Pancreas (tissue), 10 donors: ENCODE measurements around the gene SCAF11. TPM values are rescaled to one million over a fixed set of nuclear protein-coding genes. Genes with fewer than 3 reads are reported as not detected.

Source experiments
- ATAC-seq, 4 donors: fragments of 200-7000 bp; cut with Tn5 transposase; one replicate each; pipeline versions ENCODE4 v1.8.0 to v1.9.1; 2020; ENCODE audit warnings: mild to moderate bottlenecking in 4 of 4, moderate library complexity in 4 of 4
- DNase-seq, 6 donors: peaks; one replicate each; pipeline ENCODE4 v3.0.0-alpha.2; 2020
- FAIRE-seq: peaks from 2 replicates; lab custom pipeline; 2012; peaks lifted over from hg19 to GRCh38; lab: Jason Lieb, UNC
- H3K27ac ChIP-seq, 4 donors: fragments of 200-600 bp; sonication (generic); 1 replicate in 3 of 4; 2 replicates in 1 of 4; pipeline versions ENCODE4 v1.5.0 to v1.8.0; 2020
- H3K27me3 ChIP-seq, 4 donors: fragments of 200-600 bp; one replicate each; pipeline ENCODE4 v1.8.0; 2021
- H3K36me3 ChIP-seq, 3 donors: fragments of 200-600 bp; sonication (generic) in 1 of 3; one replicate each; pipeline versions ENCODE4 v1.5.0 to v1.8.0; 2020 to 2021
- H3K4me1 ChIP-seq, 3 donors: fragments of 200-600 bp; one replicate each; pipeline ENCODE4 v1.8.0; 2021
- H3K4me3 ChIP-seq, 4 donors: fragments of 200-600 bp; sonication (generic) in 2 of 4; one replicate each; pipeline versions ENCODE4 v1.5.0 to v1.8.0; 2020 to 2021
- H3K9me3 ChIP-seq, 4 donors: fragments of 200-600 bp; one replicate each; pipeline ENCODE4 v1.8.0; 2021
- CTCF ChIP-seq, 4 donors: fragments of 200-600 bp; sonication (generic) in 3 of 4; IDR thresholded peaks; one replicate each; pipeline versions ENCODE4 v1.5.0 to v1.8.0; 2021; ENCODE audit warnings: antibody characterized with exemption in 4 of 4
- WGBS, 2 donors: extraction: QIAGEN DNeasy Blood & Tissue Kit; methylation state at CpG; one replicate each; pipeline ENCODE4 v1.1.7; 2013; 5-methylcytosine and 5-hydroxymethylcytosine counted together
- intact Hi-C, 3 donors: fragments of 100-400 bp; cut with DNase I; formaldehyde crosslinking; loops; one replicate each; pipeline versions ENCODE4 v1.11.1 to v1.14.2; 2022
- polyA plus RNA-seq, 2 donors: library from polyadenylated mRNA; stranded (reverse); fragments of 200-250 nt; gene quantifications; one replicate each; pipeline ENCODE4 v1.2.3, GENCODE V29; 2013
- total RNA-seq, 6 donors: library from RNA; stranded (reverse); fragmentation: NEBNext Ultra II Directional in 4 of 6; extraction: Animal tissue kit (Norgen Biotek cat#: 25700) in 4 of 6; gene quantifications; one replicate each; pipeline versions ENCODE4 v1.2.1 to v1.2.4, GENCODE V29; 2021 to 2023
- donor health status: healthy with polysubstance abuse.
- donor health status: DM: no; HTN: no; CAD: no; lungs with moderate emphysema.
- donor health status: DM: no; HTN: no; CAD: no.
- donor health status: control.
- donor health status: control.
- donor health status: Bipolar disorder and iron deficiency.
- donor health status: DM: yes; HTN: yes; CAD: no.
- donor health status: DM: no; HTN: no; CAD: no.
- donor health status: DM: no; HTN: no; CAD: no.
- donor health status: DM: yes; HTN: yes; CAD: no.

SCAF11 gene
- total and polyA plus RNA-seq, 8 donors: 13.8 to 74.2 (median 46.0) TPM

GRCh38 chr12:45872446-45872845 is 117.9 kb downstream of the SCAF11 start:
- no peak overlapping the region for H3K4me3 ChIP-seq
- peaks cover 0 to 17% (median 0%) of the 10 kb centered on the region in 3 donors for H3K36me3 ChIP-seq
- no peak for TF ChIP-seq CTCF (IDR thresholded peaks at IDR 0.05)
- no peaks in the 10 kb centered on the region for H3K9me3 ChIP-seq
- FAIRE-seq (no peak), ATAC-seq (no peak), DNase-seq (no peak)
- H3K27me3 ChIP-seq: no peaks in the 10 kb centered on the region
- intact Hi-C loops: no loop called here
- 85 to 86% methylated on average over 7 of the region's 7 CpGs for WGBS, 2 donors
- no peaks in the 10 kb centered on the region for H3K4me1 ChIP-seq
- no peak overlapping the region for H3K27ac ChIP-seq
